DMS 273 (cell line): ENCODE results near the gene RFLNA.
"Not testable (repeated sequence)": the region's sequence is repeated elsewhere in the genome, so short reads cannot be mapped to it uniquely, and the experiment has no call there.

Experiments
- DNase-seq: peaks from one replicate; lab custom pipeline; 2025; ENCODE audit not compliant: unreplicated experiment; lab: John Stamatoyannopoulos, UW

The RFLNA gene

DNA sequence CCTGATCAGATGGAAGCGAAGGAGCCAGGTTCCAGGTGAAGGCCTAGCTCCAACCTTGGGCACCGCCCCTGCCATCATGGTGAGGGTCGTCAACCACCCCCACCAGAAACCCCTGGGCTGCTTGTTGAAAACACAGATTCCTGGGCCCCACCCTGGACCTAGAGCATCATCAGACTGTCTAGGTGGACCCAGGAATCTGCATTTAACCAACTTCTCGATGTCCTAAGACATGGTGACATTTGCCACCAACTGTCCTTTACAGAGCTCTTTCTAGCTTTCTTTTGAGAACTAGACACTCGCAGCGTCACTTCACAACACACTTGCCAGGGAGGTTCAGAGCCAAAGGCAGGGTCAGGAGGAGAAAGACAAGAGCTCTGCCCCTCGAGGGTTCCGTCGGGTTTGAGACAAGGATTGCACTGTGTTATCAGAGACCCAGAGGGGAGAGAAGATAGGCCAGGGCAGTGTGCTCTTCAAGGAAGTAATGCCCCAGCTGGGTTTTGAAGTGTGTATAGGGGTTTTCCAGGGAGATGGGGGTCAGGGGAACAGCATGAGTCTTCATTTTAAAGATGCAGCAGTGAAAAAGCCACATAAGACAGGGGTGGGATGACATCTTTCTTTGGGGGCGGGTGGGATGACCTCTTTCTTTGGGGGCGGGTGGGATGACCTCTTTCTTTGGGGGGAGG is 24.6 kb downstream of the RFLNA start:
- no peak for DNase-seq

DNA sequence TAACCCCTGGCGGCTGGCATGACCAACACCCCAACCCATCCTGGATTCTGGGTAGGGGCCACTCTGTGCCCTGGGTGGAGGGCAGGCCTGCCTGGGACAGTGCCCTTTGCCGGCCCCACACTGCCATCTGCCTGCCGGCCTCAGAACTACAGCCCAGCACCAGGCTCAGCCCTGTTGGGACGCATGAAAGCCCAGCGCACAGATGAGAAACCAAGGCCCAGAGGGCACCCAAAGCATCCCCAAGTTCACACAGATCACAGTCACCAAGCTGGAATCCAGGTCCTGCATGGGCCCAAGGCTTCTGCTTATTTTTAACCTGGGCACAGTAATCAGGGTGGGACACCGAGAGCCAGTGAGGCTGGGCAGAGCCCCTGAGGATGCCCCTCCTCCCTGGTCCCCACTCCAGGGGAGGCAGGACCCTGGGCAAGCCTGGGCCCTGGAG is 26.2 kb downstream of the RFLNA start:
- DNase-seq: peak; percentile 71

DNA sequence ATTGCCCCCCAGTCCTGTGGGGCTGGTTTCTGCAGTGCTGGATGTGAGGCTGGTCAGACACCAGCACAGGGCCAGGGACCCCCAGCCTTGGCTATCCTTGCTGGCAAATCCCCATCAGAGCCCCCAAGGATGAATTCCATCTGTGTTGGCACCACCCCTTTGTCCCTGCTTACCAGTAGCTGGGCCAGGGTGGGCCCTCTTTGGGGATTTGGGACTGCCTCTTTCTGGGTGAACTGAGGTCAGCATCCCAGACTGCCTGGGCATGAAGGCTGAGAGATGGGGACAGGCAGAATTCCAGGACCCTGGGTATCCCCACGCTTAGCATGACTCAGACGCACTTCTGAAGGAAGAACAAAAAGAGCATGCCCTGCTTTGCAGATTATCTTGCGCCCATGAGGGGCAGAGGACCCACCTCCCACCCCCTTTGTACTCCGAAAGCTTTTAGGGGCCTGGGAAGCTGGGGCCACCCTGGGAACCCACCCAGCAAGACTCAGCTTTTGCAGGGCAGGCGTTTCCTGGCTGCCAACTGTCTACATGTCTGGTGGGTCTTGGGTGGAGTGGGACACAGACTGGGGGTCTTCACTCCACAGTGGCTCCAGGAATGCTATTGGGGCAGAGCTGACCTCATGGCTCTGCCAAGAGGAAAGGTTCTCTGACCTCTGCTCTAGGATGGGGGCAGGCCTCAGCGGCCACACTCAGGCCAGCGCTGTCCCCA is 26.8 kb downstream of the RFLNA start:
- DNase-seq: peak; percentile 45

DNA sequence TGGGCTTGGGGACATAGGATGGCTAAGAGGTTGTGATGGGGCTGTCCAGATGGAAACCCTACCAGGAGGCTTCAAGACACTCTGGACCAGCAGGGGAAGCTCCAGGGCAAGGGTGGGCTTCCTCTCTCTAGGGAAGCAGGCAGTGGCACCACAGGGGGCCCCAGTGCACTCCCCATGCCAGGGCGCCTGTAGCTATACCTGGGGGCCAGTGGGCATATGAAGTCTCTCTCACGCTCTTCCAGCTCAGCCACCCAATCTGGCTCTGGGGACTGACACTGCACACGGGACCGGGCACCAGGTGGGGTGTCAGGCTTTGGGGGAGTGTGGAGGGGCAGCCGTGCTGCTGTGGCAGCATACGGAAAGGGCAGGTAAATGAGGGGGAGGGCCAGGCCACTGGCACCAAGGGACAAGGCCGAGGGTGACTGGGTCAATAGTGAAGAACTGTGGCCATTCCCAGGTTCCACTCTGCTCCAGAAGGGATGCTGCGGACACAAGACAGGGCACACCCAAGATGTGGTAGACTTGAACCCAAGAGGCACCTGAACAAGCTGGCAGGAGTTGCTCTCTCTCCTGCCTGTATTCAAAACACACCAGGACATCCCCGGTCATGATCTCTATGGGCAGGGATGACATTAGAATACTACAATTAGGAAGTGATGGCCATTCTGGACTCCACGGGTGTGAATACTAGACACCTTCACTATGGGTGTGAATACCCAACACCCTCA is 27.5 kb downstream of the RFLNA start:
- peak; percentile 31 for DNase-seq

DNA sequence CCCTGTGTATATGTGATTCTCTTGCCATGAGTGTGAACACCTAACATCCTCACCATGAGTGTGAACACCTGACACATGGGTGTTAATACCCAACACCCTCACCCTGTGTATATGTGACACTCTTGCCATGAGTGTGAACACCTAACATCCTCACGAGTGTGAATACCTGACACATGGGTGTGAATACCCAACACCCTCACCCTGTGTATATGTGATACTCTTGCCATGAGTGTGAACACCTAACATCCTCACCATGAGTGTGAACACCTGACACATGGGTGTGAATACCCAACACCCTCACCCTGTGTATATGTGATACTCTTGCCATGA is 28.1 kb downstream of the RFLNA start:
- DNase-seq: not testable (repeated sequence)

DNA sequence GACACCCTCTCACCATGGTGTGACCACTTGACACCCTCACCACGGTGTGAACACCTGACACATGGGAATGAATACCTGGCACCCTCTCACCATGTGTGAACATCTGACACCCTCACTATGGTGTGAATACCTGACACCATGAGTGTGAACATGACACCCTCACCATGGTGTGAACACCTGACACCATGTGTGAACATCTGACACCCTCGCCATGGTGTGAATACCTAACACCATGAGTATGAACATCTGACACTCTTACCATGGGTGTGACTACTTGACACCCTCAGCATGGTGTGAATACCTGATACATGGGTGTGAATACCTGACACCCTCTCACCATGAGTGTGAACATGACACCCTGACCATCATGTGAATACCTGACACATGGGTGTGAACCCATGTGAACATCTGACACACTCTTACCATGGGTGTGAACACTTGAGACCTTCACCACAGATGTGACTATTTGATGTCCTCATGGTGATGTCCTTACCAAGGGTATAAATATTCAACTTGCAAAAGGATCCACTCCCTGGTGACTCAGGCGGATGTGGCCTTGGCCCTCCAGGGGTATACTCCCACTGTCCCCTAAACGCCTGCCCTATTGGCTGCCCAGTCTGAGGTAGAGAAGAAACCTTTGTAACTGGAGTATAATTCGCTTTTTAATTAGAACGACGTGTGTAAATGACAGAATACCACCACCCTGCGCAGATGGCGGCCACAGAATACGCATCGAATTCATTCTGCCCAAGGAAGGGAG is 29.1 kb downstream of the RFLNA start:
- DNase-seq: no peak

DNA sequence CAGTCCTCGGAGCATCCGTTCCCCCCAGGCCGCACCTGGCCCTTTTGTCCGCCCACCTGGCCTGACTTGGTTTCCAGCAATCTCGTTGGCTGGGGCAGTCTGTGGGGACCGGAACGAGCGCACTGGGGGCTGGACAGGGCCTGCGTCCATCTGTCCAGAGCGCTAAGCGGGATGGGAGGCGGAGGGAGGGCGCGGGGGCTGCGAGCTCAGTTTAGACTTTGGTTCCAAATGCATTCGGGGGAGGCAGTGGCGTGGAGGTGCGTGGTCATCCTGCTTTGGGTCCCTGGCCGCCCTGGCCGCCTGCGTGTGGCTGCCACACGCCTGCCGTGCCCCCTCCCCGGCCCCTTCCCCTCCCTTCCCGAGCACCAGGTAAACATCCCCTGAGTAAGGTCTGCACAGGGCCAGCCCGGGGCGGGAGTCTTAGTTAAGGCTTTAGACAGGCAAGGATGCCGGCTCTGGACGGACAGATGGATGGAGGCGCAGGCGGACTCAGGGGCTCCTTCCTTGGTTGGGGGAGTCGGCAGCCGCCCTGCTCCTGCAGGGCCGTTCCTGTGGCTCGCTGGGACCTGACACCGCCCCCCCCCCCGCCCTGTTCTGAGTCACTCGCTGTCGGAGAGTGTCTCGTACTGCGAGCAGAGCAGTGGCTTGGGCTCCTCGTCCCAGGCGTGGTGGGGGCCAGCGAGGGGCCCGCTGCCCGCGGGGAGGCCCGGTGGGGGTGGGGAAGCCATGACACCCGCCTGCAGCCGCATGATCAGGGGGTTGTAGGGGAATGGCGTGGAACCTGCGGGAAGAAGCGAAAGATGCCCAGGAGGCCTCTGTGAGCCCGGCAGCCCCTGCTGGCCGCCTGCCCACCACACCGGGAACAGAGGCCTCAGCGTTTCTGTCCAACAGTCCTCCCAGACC is 30.2 kb downstream of the RFLNA start:
- DNase-seq: no peak

DNA sequence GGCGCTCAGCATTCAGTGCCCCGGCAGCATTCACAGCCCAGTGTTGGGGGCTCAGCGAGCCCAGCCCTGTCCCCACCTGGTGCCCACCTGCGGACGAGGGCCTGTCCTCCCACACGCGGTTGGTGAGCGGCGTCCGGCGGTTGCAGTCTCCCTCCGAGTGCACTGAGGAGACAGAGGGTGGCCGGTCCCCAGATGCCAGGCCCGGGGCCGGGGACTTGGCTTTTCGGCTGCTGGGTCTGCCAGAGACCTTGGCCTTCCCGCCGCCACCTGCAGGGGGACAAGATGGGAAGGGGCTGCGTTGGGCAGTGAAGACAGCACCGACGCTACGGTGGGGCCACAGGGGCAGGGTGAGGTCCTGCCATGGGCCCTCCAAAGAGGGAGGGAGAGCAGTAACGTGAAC is 31.2 kb downstream of the RFLNA start:
- DNase-seq: no peak

DNA sequence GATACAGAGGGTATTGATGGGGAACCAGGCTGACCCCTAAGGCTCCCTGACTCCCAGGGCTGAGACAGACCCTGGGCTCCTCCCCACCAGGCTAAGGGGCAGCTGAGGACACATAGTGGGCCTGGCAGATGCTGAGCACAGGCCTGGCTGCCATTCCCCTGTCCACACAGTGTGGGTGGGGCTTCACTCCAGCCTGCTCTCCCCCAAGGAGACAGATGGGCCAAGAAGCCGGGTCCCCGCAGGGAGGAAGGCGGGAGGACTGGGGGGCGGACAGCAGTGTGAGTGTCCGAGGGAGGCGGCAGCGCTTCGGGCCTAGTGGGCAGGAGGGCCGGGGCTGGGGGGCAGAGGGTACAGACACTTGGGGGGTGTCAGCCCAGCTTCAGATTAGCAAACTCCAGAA is 32.0 kb downstream of the RFLNA start:
- peak; percentile 59 for DNase-seq

DNA sequence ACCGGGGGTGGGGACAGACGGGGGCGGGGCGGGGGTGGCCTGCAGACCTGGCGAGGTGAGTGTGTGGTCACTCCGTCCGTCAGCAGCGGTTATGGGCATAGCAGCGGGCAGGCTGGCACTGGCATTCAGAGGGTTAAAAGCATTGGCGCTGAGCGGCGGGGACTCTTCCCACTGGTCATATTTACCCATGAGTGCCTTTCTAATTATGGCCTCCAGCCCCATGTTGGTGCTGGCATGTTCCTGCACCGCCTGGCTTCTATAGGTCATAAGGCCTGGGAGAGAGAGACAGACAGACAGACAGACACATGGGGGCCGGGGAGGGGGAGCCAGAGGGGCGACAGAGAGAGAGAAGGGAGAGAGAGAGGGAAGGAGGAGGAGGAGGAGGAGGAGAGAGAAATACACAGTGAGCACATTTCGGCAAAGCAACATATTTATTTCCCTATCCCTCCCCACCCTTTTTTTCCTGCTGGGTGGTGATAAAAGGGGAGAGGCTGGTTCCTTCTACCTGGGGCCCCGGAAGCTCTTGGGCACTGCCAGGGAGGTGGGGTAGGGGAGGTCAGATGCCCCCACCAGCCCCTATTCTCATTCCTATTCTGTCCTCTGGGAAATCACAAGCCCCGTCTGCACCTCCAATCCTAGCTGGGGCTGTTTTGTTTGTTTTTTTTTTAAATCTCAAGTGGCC is 32.6 kb downstream of the RFLNA start:
- no peak for DNase-seq

DNA sequence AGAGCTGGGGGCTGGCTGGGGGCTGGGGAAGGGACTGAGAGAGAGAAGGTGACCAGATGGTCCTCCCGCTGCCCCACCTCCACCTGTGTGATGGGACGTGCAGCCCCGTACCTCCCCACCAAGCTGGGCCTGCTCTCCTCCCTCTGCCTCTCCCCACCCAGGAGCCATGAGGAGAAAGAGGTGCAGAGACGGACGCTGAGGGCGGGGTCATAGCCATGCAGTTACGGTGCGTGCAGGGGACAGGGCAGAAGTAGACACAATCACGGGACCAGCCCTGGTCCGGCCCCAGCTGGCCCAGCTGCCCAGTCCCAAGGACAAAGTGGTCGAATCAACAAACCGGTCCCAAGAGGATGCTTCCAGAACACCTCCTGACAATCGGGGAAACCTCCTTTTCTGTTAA is 33.2 kb downstream of the RFLNA start:
- no peak for DNase-seq

DNA sequence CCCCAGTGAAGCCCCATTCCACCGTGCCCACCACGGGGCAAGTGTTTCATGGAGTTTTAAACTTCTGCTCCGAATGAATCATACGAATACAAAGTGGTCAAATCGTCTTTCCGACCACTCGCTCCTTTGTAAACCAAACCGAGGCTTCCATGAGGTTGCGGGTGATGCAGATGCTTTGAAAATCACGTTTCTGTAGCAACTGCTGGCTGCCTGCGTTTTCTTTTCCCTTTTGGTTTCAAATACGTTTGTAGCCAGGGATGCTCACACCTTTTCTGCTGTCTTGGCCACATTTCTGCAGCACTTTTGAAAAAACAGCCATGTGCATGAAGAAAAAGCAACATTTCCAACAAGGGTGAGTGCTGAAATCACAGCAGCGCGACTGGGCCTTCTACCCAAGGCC is 33.7 kb downstream of the RFLNA start:
- no peak for DNase-seq

DNA sequence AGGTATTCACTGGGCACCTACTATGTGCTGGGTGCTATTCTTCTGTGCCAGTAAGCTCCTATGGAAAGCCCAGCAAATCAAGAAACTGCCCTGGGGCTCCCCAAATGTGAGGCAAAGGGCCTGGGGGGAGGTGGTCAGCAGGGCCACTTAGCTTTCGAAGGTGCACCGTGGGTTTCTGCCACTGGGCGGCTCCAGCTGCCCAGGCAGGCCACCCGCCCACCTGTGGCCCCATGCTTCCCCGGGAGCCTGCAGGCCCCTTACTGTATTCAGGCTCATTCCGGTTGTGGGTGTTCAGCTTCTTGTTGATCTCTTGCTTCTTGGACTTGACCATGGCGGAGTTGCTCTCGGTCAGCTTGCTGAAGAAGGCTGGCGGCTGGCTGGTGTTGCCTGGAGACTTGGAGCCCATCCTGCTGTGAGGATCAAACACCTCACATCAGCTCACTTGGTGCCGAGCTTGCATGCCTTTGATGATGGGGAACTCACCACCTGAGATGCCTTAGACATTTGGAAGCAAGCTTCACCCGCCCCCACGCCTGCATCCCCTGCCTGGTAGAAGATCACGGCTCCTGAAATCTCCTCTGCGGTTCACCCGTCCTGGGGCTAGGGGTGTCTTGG is 37.3 kb downstream of the RFLNA start:
- DNase-seq: no peak

DNA sequence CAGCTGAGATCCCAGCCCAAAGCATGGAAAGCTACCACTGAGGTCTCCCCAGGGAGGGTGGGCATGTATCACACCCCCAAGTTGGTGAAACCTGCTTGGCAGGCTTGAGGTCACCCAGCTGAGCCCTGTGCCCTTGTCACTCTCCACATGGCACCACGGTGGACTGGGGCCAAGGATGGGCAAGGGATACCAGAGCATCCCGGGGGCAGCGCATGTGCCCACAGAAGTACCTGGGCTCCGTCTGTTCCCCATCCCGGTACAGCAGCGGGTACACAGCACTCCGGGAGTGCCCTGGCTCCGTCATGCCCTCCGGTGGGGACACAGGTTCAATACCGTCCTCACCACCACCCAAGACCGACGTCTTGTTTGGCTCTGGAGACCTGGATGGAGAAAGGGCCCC is 38.0 kb downstream of the RFLNA start:
- no peak for DNase-seq

DNA sequence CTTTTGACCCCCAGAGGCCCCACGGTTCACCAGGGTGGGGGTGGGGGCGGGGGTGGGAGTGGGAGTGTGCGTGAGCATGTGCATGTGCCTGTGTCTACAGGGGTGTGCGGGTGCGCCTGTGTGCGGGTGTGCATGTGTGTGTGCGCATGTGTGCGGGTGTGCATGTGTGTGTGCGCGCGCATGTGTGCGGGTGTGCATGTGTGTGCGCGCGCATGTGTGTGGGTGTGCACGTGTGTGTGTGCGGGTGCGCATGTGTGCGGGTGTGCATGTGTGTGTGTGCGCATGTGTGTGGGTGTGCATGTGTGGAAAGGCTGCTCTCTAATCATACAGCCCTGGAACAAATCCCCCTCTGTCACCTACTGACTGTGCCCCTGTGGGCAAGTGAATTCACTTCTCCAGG is 38.8 kb downstream of the RFLNA start:
- DNase-seq: no peak

DNA sequence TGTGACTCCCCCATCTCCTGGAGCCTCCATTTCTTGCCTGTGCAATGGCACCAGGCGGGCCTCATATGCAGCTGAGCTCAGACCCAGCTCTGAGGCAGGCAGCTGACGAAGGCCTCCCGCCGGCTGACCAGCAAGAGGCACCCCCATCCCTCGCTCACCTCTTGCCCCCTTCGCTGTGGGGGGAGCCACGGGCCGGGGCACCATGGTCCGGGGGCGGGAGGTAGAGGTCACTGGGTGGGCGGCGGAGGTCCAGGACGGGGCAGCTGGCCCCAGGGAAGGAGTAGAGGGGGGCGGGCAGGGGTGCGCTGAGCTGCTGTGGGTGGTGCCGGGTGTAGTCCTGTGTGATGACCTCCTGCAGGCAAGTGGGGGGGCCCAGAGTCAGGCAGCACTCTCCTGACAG is 39.4 kb downstream of the RFLNA start:
- DNase-seq: no peak

DNA sequence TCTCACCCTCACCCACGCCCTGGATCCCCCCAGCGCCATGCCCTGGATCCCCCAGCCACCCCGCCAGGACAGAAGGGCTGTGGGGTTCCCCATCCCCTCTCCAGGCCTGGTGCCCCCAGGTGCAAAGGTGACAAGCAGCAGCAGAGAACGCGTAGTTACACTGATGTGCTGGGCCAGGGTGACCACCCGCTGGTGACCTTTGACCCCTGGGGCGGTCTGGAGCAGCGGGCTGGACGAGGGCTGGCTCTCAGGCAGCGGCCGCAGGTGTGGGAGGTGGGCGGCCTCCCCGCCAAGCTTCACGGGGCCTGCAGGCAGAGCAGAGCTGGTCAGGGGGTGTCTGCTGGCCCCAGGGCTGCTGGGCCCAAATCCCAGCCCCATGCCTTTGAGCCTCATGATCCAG is 40.1 kb downstream of the RFLNA start:
- no peak for DNase-seq

DNA sequence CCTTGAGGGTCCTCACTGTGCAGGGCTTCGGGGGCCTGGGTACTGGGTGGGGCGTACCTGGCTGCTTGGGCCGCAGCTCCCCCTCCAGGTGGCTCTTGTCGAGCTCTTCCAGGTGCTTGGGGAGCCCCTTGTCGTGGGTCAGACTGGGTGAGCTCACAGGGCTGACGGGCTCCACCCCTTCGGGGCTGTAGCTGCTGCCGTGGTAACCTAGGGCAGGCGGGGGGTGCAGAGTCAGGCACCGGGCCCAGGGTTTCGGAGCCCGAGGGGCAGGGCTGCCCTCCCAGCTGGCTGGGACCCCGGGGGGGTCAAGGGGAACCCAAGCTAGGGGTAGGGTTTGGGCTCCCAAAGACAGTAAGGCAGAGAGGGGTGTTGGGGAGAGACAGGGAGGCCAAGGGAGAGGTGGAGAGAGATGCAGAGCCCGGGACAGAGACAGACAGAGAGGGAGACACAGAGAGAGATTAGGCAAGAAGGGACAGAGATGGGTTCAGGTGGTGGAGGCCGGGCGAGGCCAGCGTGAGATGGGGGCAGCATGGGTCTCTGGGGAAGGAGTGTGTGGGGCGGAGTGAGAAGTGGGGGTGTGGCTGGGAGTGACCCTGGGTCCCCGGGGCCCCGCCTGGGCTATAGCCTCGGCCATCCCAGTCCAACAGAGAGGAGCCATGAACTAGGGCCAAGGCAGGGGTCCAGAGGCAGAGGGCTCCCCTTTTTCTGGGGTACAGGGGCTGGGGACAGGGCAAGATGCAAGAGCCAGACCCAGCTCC is 40.7 kb downstream of the RFLNA start:
- no peak for DNase-seq

DNA sequence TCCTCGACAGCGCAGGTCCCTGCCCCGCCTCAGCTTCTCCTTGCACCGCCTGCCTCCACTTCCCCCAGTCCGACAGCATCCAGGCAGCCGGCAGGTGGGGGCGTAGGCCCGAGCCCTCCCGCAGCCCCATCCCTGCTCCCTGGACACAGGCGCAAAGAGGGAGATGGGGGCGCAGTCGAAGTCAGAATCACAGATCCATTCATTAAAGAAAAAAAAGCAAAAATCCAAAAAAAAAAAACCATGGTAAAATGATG is 41.2 kb downstream of the RFLNA start:
- no peak for DNase-seq
